Liver (tissue), 9 donors: Measurements from ENCODE around the gene YIPF2. TPM values are rescaled to one million over a fixed set of nuclear protein-coding genes. Genes with fewer than 3 reads are reported as not detected.

Experiments used
- DNase-seq: peaks from one replicate; pipeline ENCODE4 v3.0.0-alpha.2; 2017; ENCODE audit warnings: low spot score
- H3K27ac ChIP-seq, 2 donors: one replicate each; pipeline ENCODE4 v1.7.0; 2013; ENCODE audit warnings: inconsistent platforms in 2 of 2, low read length in 2 of 2, control low read depth in 1 of 2, low read depth in 1 of 2, mild to moderate bottlenecking in 1 of 2
- H3K27me3 ChIP-seq, 4 donors: one replicate each; pipeline versions ENCODE4 v1.6.1 to v1.7.0; 2013; ENCODE audit warnings: low read length in 3 of 4, inconsistent platforms in 1 of 4, mild to moderate bottlenecking in 1 of 4, moderate library complexity in 1 of 4; ENCODE audit not compliant: control insufficient read depth in 4 of 4, insufficient read depth in 4 of 4
- H3K36me3 ChIP-seq, 4 donors: one replicate each; pipeline versions ENCODE4 v1.6.1 to v1.7.0; 2013; ENCODE audit warnings: low read length in 3 of 4, mild to moderate bottlenecking in 3 of 4, low read depth in 1 of 4, moderate library complexity in 1 of 4; ENCODE audit not compliant: control insufficient read depth in 4 of 4, insufficient read depth in 3 of 4
- H3K4me1 ChIP-seq, 4 donors: one replicate each; pipeline versions ENCODE4 v1.6.1 to v1.7.0; 2013; ENCODE audit warnings: low read length in 3 of 4, mild to moderate bottlenecking in 3 of 4, moderate library complexity in 1 of 4; ENCODE audit not compliant: control insufficient read depth in 4 of 4, insufficient read depth in 4 of 4
- H3K4me3 ChIP-seq, 3 donors: one replicate each; pipeline versions ENCODE4 v1.6.1 to v1.7.0; 2013; ENCODE audit warnings: low read length in 3 of 3, control low read depth in 1 of 3, low read depth in 1 of 3, mild to moderate bottlenecking in 1 of 3
- H3K9ac ChIP-seq, 2 donors: one replicate each; pipeline ENCODE4 v1.7.0; 2013; ENCODE audit warnings: low read length in 2 of 2, mild to moderate bottlenecking in 2 of 2, moderate library complexity in 2 of 2, control low read depth in 1 of 2, low read depth in 1 of 2
- H3K9me3 ChIP-seq, 4 donors: one replicate each; pipeline versions ENCODE4 v1.6.1 to v1.7.0; 2013; ENCODE audit warnings: low read length in 3 of 4; ENCODE audit not compliant: control insufficient read depth in 4 of 4
- EGR1 ChIP-seq, 2 donors: IDR thresholded peaks; 2 replicates each; pipeline ENCODE4 v1.6.1; 2016 to 2018; ENCODE audit warnings: antibody characterized with exemption in 2 of 2, low read depth in 2 of 2
- FOXA1 ChIP-seq: IDR thresholded peaks from 2 replicates; pipeline ENCODE4 v1.6.1; 2016; ENCODE audit warnings: antibody characterized with exemption
- FOXA2 ChIP-seq: IDR thresholded peaks from 2 replicates; pipeline ENCODE4 v1.6.1; 2016; ENCODE audit warnings: antibody characterized with exemption
- GABPA ChIP-seq, 2 donors: IDR thresholded peaks in 1 of 2; conservative IDR thresholded peaks in 1 of 2; 2 replicates each; pipeline ENCODE4 v1.6.1; 2016; ENCODE audit warnings: antibody characterized with exemption in 2 of 2, mild to moderate bottlenecking in 1 of 2, moderate library complexity in 1 of 2
- HNF4A ChIP-seq, 2 donors: conservative IDR thresholded peaks; 2 replicates each; pipeline ENCODE4 v1.6.1; 2016; ENCODE audit warnings: antibody characterized with exemption in 2 of 2, mild to moderate bottlenecking in 2 of 2
- HNF4G ChIP-seq: IDR thresholded peaks from 2 replicates; pipeline ENCODE4 v1.6.1; 2016; ENCODE audit warnings: antibody characterized with exemption
- JUND ChIP-seq, 2 donors: IDR thresholded peaks; 2 replicates each; pipeline ENCODE4 v1.6.1; 2016; ENCODE audit warnings: antibody characterized with exemption in 2 of 2
- NR2F2 ChIP-seq: IDR thresholded peaks from 2 replicates; pipeline ENCODE4 v1.6.1; 2016; ENCODE audit warnings: antibody characterized with exemption
- RAD21 ChIP-seq, 2 donors: IDR thresholded peaks; 2 replicates each; pipeline ENCODE4 v1.6.1; 2016; ENCODE audit warnings: antibody characterized with exemption in 2 of 2, mild to moderate bottlenecking in 2 of 2
- RXRA ChIP-seq, 2 donors: IDR thresholded peaks; 2 replicates each; pipeline ENCODE4 v1.6.1; 2017 to 2018; ENCODE audit warnings: antibody characterized with exemption in 2 of 2, mild to moderate bottlenecking in 1 of 2
- SP1 ChIP-seq: IDR thresholded peaks from 2 replicates; pipeline ENCODE4 v1.6.1; 2018; ENCODE audit warnings: antibody characterized with exemption, mild to moderate bottlenecking
- TAF1 ChIP-seq: conservative IDR thresholded peaks from 2 replicates; pipeline ENCODE4 v1.6.1; 2016; ENCODE audit warnings: antibody characterized with exemption, mild to moderate bottlenecking
- YY1 ChIP-seq: IDR thresholded peaks from 2 replicates; pipeline ENCODE4 v1.6.1; 2016; ENCODE audit warnings: antibody characterized with exemption, mild to moderate bottlenecking
- WGBS: extraction: QIAGEN DNeasy Blood & Tissue Kit; methylation state at CpG from one replicate; pipeline ENCODE4 v1.1.7; 2013; 5-methylcytosine and 5-hydroxymethylcytosine counted together
- polyA plus RNA-seq, 2 donors: library from polyadenylated mRNA; stranded (reverse) in 1 of 2; unstranded in 1 of 2; fragments of 200-250 nt in 1 of 2; fragments of >200 nt in 1 of 2; fragmentation: Nextera tagmentation in 1 of 2; extraction: Ambion mirVana in 1 of 2; gene quantifications; one replicate each; pipeline versions ENCODE4 v1.2.1 to v1.2.3, GENCODE V29; 2013 to 2015
- total RNA-seq, 2 donors: library from RNA; depleted of rRNA; stranded (reverse); fragments of >200 nt; gene quantifications; one replicate each; pipeline ENCODE4 v1.2.3, GENCODE V29; 2014
- TF ChIP-seq, protein P1 (sequence below): IDR thresholded peaks from 2 replicates; pipeline ENCODE4 v1.6.1; 2016; ENCODE audit warnings: antibody characterized with exemption, mild to moderate bottlenecking
- TF ChIP-seq, protein P2 (sequence below): IDR thresholded peaks from 2 replicates; pipeline ENCODE4 v1.6.1; 2016; ENCODE audit warnings: antibody characterized with exemption
- TF ChIP-seq, protein P3 (sequence below): IDR thresholded peaks from 2 replicates; pipeline ENCODE4 v1.6.1; 2016; ENCODE audit warnings: antibody characterized with exemption
- TF ChIP-seq, protein P4 (sequence below): fragments of 150-350 bp; IDR thresholded peaks from 2 replicates; pipeline ENCODE4 v1.5.1; 2017; ENCODE audit warnings: improper control_type of control experiment, low read depth, low read length; ENCODE audit not compliant: missing input control
- TF ChIP-seq, protein P5 (sequence below): IDR thresholded peaks from 2 replicates; pipeline ENCODE4 v1.6.1; 2016; ENCODE audit warnings: antibody characterized with exemption
- donor health status: healthy.
- donor health status: healthy.
- donor health status: healthy.
- donor health status: healthy.
- donor health status: healthy.

The YIPF2 gene
- total and polyA plus RNA-seq, 4 donors = 13.2 to 37.4 (median 35.8) TPM

DNA sequence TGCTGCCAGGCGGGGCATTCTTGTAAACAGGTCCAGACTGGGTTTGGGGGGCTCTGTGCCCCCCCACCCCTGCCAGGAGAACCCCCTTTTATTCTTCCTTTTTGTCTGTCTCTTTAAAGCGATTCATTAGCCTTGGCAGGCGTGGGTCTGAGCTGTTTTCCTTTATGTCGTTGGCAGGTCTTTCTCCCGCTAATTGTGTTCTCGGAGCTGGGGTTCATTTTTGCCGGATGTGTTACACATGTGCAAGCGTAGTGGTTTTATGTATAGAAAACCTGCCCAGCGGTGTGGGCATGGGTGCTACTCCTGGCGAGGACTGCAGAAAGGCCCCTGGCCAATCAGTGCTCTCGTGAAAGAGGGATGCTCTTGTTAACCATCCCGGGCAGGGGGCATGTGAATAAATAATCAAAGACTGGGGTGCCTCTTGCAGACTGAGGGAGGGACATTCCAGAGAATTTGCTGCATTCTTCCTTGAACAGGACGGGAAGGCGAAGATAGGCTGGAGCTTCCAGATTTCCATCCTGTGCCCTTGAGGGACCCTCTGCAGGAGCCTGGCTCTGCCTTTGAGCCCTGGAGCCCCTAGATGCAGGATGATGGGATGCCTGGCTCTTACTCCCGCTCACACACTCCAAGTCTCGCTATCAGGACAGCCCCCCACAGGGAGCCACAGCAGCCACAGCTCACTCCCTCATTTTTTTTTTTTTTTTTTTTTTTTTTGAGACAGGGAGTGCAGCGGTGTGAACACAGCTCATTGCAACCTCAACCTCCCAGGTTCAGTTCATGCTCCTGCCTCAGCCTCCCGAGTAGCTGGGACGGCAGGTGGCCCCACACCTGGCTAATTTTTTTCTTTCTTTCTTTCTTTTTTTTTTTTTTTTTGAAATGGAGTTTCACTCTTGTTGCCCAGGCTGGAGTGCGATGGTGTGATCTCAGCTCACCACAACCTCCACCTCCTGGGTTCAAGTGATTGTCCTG, 43.0 kb downstream of the YIPF2 start:
- no peak for DNase-seq
- Histone ChIP-seq H3K4me3 (no peak overlapping the region), H3K9ac (no peak overlapping the region), H3K4me1 (peaks cover 11 to 17% (median 14%) of the 10 kb centered on the region in 4 donors), H3K9me3 (no peaks in the 10 kb centered on the region), H3K36me3 (no peaks in the 10 kb centered on the region), H3K27me3 (no peaks in the 10 kb centered on the region), H3K27ac (no peak overlapping the region)
- no peak for TF ChIP-seq EGR1 (IDR thresholded peaks at IDR 0.05; ENCODE audit: low read depth in 2 of 2)
- TF ChIP-seq HNF4G = no peak
- TF ChIP-seq, protein P1, sequence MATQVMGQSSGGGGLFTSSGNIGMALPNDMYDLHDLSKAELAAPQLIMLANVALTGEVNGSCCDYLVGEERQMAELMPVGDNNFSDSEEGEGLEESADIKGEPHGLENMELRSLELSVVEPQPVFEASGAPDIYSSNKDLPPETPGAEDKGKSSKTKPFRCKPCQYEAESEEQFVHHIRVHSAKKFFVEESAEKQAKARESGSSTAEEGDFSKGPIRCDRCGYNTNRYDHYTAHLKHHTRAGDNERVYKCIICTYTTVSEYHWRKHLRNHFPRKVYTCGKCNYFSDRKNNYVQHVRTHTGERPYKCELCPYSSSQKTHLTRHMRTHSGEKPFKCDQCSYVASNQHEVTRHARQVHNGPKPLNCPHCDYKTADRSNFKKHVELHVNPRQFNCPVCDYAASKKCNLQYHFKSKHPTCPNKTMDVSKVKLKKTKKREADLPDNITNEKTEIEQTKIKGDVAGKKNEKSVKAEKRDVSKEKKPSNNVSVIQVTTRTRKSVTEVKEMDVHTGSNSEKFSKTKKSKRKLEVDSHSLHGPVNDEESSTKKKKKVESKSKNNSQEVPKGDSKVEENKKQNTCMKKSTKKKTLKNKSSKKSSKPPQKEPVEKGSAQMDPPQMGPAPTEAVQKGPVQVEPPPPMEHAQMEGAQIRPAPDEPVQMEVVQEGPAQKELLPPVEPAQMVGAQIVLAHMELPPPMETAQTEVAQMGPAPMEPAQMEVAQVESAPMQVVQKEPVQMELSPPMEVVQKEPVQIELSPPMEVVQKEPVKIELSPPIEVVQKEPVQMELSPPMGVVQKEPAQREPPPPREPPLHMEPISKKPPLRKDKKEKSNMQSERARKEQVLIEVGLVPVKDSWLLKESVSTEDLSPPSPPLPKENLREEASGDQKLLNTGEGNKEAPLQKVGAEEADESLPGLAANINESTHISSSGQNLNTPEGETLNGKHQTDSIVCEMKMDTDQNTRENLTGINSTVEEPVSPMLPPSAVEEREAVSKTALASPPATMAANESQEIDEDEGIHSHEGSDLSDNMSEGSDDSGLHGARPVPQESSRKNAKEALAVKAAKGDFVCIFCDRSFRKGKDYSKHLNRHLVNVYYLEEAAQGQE = no peak
- no peak for TF ChIP-seq RXRA (IDR thresholded peaks at IDR 0.05)
- no peak for TF ChIP-seq FOXA1
- TF ChIP-seq HNF4A (conservative IDR thresholded peaks at IDR 0.05) = no peak
- TF ChIP-seq RAD21 (IDR thresholded peaks at IDR 0.05) = no peak
- no peak for TF ChIP-seq TAF1
- TF ChIP-seq, protein P2, sequence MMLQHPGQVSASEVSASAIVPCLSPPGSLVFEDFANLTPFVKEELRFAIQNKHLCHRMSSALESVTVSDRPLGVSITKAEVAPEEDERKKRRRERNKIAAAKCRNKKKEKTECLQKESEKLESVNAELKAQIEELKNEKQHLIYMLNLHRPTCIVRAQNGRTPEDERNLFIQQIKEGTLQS = no peak
- no peak for TF ChIP-seq SP1
- no peak for TF ChIP-seq GABPA (IDR thresholded peaks at IDR 0.05 in 1 of 2, conservative IDR thresholded peaks at IDR 0.05 in 1 of 2)
- no peak for TF ChIP-seq JUND (IDR thresholded peaks at IDR 0.05)
- TF ChIP-seq, protein P3, sequence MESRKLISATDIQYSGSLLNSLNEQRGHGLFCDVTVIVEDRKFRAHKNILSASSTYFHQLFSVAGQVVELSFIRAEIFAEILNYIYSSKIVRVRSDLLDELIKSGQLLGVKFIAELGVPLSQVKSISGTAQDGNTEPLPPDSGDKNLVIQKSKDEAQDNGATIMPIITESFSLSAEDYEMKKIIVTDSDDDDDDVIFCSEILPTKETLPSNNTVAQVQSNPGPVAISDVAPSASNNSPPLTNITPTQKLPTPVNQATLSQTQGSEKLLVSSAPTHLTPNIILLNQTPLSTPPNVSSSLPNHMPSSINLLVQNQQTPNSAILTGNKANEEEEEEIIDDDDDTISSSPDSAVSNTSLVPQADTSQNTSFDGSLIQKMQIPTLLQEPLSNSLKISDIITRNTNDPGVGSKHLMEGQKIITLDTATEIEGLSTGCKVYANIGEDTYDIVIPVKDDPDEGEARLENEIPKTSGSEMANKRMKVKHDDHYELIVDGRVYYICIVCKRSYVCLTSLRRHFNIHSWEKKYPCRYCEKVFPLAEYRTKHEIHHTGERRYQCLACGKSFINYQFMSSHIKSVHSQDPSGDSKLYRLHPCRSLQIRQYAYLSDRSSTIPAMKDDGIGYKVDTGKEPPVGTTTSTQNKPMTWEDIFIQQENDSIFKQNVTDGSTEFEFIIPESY = no peak
- TF ChIP-seq NR2F2 = no peak
- no peak for TF ChIP-seq FOXA2
- TF ChIP-seq, protein P4, sequence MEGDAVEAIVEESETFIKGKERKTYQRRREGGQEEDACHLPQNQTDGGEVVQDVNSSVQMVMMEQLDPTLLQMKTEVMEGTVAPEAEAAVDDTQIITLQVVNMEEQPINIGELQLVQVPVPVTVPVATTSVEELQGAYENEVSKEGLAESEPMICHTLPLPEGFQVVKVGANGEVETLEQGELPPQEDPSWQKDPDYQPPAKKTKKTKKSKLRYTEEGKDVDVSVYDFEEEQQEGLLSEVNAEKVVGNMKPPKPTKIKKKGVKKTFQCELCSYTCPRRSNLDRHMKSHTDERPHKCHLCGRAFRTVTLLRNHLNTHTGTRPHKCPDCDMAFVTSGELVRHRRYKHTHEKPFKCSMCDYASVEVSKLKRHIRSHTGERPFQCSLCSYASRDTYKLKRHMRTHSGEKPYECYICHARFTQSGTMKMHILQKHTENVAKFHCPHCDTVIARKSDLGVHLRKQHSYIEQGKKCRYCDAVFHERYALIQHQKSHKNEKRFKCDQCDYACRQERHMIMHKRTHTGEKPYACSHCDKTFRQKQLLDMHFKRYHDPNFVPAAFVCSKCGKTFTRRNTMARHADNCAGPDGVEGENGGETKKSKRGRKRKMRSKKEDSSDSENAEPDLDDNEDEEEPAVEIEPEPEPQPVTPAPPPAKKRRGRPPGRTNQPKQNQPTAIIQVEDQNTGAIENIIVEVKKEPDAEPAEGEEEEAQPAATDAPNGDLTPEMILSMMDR = no peak
- TF ChIP-seq, protein P5, sequence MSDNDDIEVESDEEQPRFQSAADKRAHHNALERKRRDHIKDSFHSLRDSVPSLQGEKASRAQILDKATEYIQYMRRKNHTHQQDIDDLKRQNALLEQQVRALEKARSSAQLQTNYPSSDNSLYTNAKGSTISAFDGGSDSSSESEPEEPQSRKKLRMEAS = no peak
- no peak for TF ChIP-seq YY1
- WGBS = 90% methylated on average over 20 of the region's 20 CpGs
